Suprapubic skin (tissue), 3 donors: ENCODE results near the gene ESPNL.

Experiments
- POLR2A ChIP-seq, 2 donors: fragments of 450-650 bp; IDR thresholded peaks; one replicate each; pipeline ENCODE4 v1.6.1; 2017; ENCODE audit warnings: antibody characterized with exemption in 2 of 2, mild to moderate bottlenecking in 2 of 2, moderate library complexity in 2 of 2
- TF ChIP-seq, protein P1 (sequence below), 2 donors: fragments of 200-600 bp in 1 of 2; fragments of 450-650 bp in 1 of 2; sonication (generic) in 1 of 2; IDR thresholded peaks; one replicate each; pipeline ENCODE4 v1.5.1; 2016 to 2019; ENCODE audit warnings: antibody characterized with exemption in 2 of 2, mild to moderate bottlenecking in 1 of 2, moderate library complexity in 1 of 2

DNA sequence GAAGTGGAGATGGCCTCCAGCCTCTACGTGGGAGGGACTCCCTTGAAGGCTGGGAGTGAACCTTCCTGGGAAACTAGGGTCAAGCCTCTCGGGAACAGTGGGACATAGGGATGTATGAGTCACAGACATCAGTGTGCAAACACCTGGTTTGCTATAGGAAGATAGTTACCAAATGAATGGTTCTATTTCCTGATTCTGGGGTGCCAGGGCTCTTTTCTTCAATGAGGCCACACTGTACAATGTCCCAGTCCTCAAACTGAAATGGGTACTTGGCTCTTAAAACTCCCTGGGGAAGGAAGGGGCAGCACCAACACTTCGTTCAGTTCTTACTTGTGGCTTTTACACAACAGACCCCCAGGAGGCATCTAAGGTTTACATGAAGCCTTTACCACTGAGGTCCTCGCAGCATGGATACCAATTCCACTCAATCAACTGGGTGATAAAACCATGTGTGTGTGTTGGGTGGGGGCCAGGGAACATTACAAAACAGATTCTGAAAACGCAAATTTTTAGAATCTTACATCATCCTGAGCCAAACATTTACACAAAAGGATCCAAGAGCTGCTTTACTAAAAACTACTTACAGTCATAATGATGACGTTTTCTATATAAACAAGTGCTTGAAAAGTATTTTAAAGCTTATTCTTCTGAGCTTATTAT is 69.0 kb downstream of the ESPNL start:
- TF ChIP-seq, protein P1, sequence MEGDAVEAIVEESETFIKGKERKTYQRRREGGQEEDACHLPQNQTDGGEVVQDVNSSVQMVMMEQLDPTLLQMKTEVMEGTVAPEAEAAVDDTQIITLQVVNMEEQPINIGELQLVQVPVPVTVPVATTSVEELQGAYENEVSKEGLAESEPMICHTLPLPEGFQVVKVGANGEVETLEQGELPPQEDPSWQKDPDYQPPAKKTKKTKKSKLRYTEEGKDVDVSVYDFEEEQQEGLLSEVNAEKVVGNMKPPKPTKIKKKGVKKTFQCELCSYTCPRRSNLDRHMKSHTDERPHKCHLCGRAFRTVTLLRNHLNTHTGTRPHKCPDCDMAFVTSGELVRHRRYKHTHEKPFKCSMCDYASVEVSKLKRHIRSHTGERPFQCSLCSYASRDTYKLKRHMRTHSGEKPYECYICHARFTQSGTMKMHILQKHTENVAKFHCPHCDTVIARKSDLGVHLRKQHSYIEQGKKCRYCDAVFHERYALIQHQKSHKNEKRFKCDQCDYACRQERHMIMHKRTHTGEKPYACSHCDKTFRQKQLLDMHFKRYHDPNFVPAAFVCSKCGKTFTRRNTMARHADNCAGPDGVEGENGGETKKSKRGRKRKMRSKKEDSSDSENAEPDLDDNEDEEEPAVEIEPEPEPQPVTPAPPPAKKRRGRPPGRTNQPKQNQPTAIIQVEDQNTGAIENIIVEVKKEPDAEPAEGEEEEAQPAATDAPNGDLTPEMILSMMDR (IDR thresholded peaks at IDR 0.05), result no peak
- TF ChIP-seq POLR2A (IDR thresholded peaks at IDR 0.05), result no peak
